Hepatocyte (in vitro differentiated cells): ENCODE data around the gene ATP5MK. TPM values are rescaled to one million over a fixed set of nuclear protein-coding genes. Genes with fewer than 3 reads are reported as not detected.

Source experiments
- DNase-seq: peaks from one replicate; pipeline ENCODE4 v3.0.0-alpha.2; 2016; ENCODE audit warnings: low spot score
- H2AFZ ChIP-seq: fragments of 200-600 bp; sonication (generic); 2 replicates; pipeline ENCODE4 v1.6.0; 2016; ENCODE audit warnings: antibody characterized with exemption, mild to moderate bottlenecking
- H3K27ac ChIP-seq: fragments of 200-600 bp; sonication (generic); 2 replicates; pipeline ENCODE4 v1.5.1; 2016; ENCODE audit warnings: mild to moderate bottlenecking
- H3K27me3 ChIP-seq: fragments of 200-600 bp; sonication (generic); 2 replicates; pipeline ENCODE4 v1.6.1; 2016
- H3K36me3 ChIP-seq: fragments of 200-600 bp; sonication (generic); replicated peaks from 2 replicates; pipeline ENCODE4 v1.5.1; 2016; ENCODE audit warnings: low read depth; ENCODE audit not compliant: insufficient read depth
- H3K4me1 ChIP-seq: fragments of 200-600 bp; sonication (generic); 2 replicates; pipeline ENCODE4 v1.5.1; 2016; ENCODE audit warnings: mild to moderate bottlenecking, moderate library complexity; ENCODE audit not compliant: insufficient read depth
- H3K4me2 ChIP-seq: fragments of 200-600 bp; sonication (generic); 2 replicates; pipeline ENCODE4 v1.6.0; 2016
- H3K4me3 ChIP-seq: fragments of 200-600 bp; sonication (generic); 2 replicates; pipeline ENCODE4 v1.5.1; 2016; ENCODE audit warnings: mild to moderate bottlenecking
- H3K79me2 ChIP-seq: fragments of 200-600 bp; sonication (generic); 2 replicates; pipeline ENCODE4 v1.6.0; 2017; ENCODE audit warnings: mild to moderate bottlenecking
- H3K9me2 ChIP-seq: fragments of 200-600 bp; sonication (generic); replicated peaks from 2 replicates; pipeline ENCODE4 v1.6.0; 2017; ENCODE audit warnings: mild to moderate bottlenecking; ENCODE audit not compliant: insufficient read depth
- H3K9me3 ChIP-seq: fragments of 200-600 bp; sonication (generic); 2 replicates; pipeline ENCODE4 v1.5.1; 2016; ENCODE audit warnings: low read depth, mild to moderate bottlenecking
- H4K20me1 ChIP-seq: fragments of 200-600 bp; sonication (generic); 2 replicates; pipeline ENCODE4 v1.6.0; 2016; ENCODE audit warnings: mild to moderate bottlenecking; ENCODE audit not compliant: insufficient read depth, poor library complexity, severe bottlenecking
- CTCF ChIP-seq: fragments of 200-600 bp; sonication (generic); IDR thresholded peaks from 2 replicates; pipeline ENCODE4 v1.5.1; 2016; ENCODE audit warnings: antibody characterized with exemption, mild to moderate bottlenecking; ENCODE audit not compliant: poor library complexity
- EZH2 ChIP-seq: fragments of 200-600 bp; sonication (generic); IDR thresholded peaks from 2 replicates; pipeline ENCODE4 v1.6.1; 2016; ENCODE audit warnings: antibody characterized with exemption, mild to moderate bottlenecking, borderline replicate concordance
- EZH2phosphoT487 ChIP-seq: fragments of 200-600 bp; sonication (generic); IDR thresholded peaks from one replicate; pipeline ENCODE4 v1.6.1; 2018; ENCODE audit warnings: antibody characterized with exemption, mild to moderate bottlenecking, low read depth, moderate library complexity; ENCODE audit not compliant: unreplicated experiment, severe bottlenecking
- WGBS: methylation state at CpG from one replicate; pipeline ENCODE4 v1.1.6; 2016; ENCODE audit warnings: low lambda C conversion rate; ENCODE audit errors: missing lambda C conversion rate; 5-methylcytosine and 5-hydroxymethylcytosine counted together
- polyA plus RNA-seq: library from polyadenylated mRNA; unstranded; fragments of >200 nt; fragmentation: Nextera tagmentation; extraction: Ambion mirVana; gene quantifications from 2 replicates; pipeline ENCODE4 v1.2.1, GENCODE V29; 2016
- total RNA-seq: library from RNA; depleted of rRNA; stranded (reverse); fragments of >200 nt; gene quantifications from 2 replicates; pipeline ENCODE4 v1.2.3, GENCODE V29; 2014

ATP5MK gene
- total and polyA plus RNA-seq, 2 experiments from 2014 or later, result 408 to 647 TPM

- H3K27ac ChIP-seq, result no peak overlapping the region
- H3K9me3 ChIP-seq, result no peaks in the 10 kb centered on the region
- no peak overlapping the region for H2AFZ ChIP-seq
- no peaks in the 10 kb centered on the region for H3K4me1 ChIP-seq
- no peaks in the 10 kb centered on the region for H3K79me2 ChIP-seq
- H3K27me3 ChIP-seq, result no peaks in the 10 kb centered on the region
- DNase-seq, result no peak
- no peaks in the 10 kb centered on the region for H3K36me3 ChIP-seq
- TF ChIP-seq EZH2, result no peak
- TF ChIP-seq CTCF, result no peak
- H3K4me3 ChIP-seq, result no peak overlapping the region
- H4K20me1 ChIP-seq, result no peaks in the 10 kb centered on the region
- H3K9me2 ChIP-seq, result no peaks in the 10 kb centered on the region
- H3K4me2 ChIP-seq, result no peak overlapping the region
- WGBS, result 96% methylated on average over 8 of the region's 8 CpGs
These were observed 44.9 kb upstream of the ATP5MK start for GRCh38 chr10:103441206-103441605.

- H3K79me2 ChIP-seq, result no peaks in the 10 kb centered on the region
- no peaks in the 10 kb centered on the region for H3K27me3 ChIP-seq
- TF ChIP-seq EZH2, result no peak
- no peak for TF ChIP-seq CTCF
- no peak for TF ChIP-seq EZH2phosphoT487
- WGBS, result 94% methylated on average over 10 of the region's 14 CpGs
- no peaks in the 10 kb centered on the region for H3K9me2 ChIP-seq
- no peaks in the 10 kb centered on the region for H4K20me1 ChIP-seq
- H3K4me2 ChIP-seq, result no peak overlapping the region
- no peak overlapping the region for H3K27ac ChIP-seq
- no peak overlapping the region for H2AFZ ChIP-seq
- no peaks in the 10 kb centered on the region for H3K9me3 ChIP-seq
- H3K36me3 ChIP-seq, result no peaks in the 10 kb centered on the region
- H3K4me1 ChIP-seq, result no peaks in the 10 kb centered on the region
- H3K4me3 ChIP-seq, result no peak overlapping the region
- DNase-seq, result no peak
These were observed 44.1 kb upstream of the ATP5MK start for GRCh38 chr10:103440416-103440815.

GRCh38 chr10:103439776-103440175 is 43.5 kb upstream of the ATP5MK start:
- H4K20me1 ChIP-seq, result no peaks in the 10 kb centered on the region
- no peaks in the 10 kb centered on the region for H3K36me3 ChIP-seq
- 92% methylated on average over 4 of the region's 4 CpGs for WGBS

More at GRCh38 chr10:103439776-103440175, 43.5 kb upstream of the ATP5MK start:
- no peaks in the 10 kb centered on the region for H3K9me3 ChIP-seq
- no peak overlapping the region for H3K27ac ChIP-seq
- no peaks in the 10 kb centered on the region for H3K9me2 ChIP-seq
- no peak overlapping the region for H3K4me2 ChIP-seq
- no peaks in the 10 kb centered on the region for H3K27me3 ChIP-seq
- TF ChIP-seq EZH2 (no peak), CTCF (no peak), EZH2phosphoT487 (no peak)
- no peak for DNase-seq
- no peaks in the 10 kb centered on the region for H3K4me1 ChIP-seq
- no peak overlapping the region for H3K4me3 ChIP-seq
- H2AFZ ChIP-seq, result no peak overlapping the region
- H3K79me2 ChIP-seq, result no peaks in the 10 kb centered on the region
